SK-N-SH treated with all-trans-retinoic acid at 6 μM for 48 hours (cell line): ENCODE results near the gene RAB11FIP4.

Experiments used
- ARNTL ChIP-seq: fragments of 450-650 bp; formaldehyde crosslinking; IDR thresholded peaks from 2 replicates; pipeline ENCODE4 v1.5.0; 2020; ENCODE audit warnings: low read depth, mild to moderate bottlenecking, moderate library complexity, borderline replicate concordance
- ESRRG ChIP-seq: fragments of 250-450 bp; sonication (Bioruptor Pico); IDR thresholded peaks from 2 replicates; pipeline ENCODE4 v1.6.1; 2021; ENCODE audit warnings: mild to moderate bottlenecking
- PPARA ChIP-seq: fragments of 250-450 bp; sonication (Bioruptor Pico); IDR thresholded peaks from 2 replicates; pipeline ENCODE4 v1.5.0; 2020; ENCODE audit warnings: mild to moderate bottlenecking, borderline replicate concordance
- SNAI2 ChIP-seq: fragments of 250-450 bp; sonication (Bioruptor Pico); IDR thresholded peaks from 2 replicates; pipeline ENCODE4 v1.5.0; 2020; ENCODE audit warnings: mild to moderate bottlenecking, moderate library complexity
- TOX ChIP-seq: fragments of 250-450 bp; sonication (Bioruptor Pico); IDR thresholded peaks from 2 replicates; pipeline ENCODE4 v1.8.0; 2021; ENCODE audit warnings: mild to moderate bottlenecking, moderate library complexity, borderline replicate concordance
- ZC3H10 ChIP-seq: fragments of 250-450 bp; sonication (Bioruptor Pico); IDR thresholded peaks from 2 replicates; pipeline ENCODE4 v1.5.1; 2021; ENCODE audit warnings: mild to moderate bottlenecking, moderate library complexity
- ZFP3 ChIP-seq: fragments of 250-450 bp; sonication (Bioruptor Pico); IDR thresholded peaks from 2 replicates; pipeline ENCODE4 v1.5.0; 2020; ENCODE audit warnings: mild to moderate bottlenecking, moderate library complexity
- ZFP30 ChIP-seq: fragments of 450-650 bp; formaldehyde crosslinking; IDR thresholded peaks from 2 replicates; pipeline ENCODE4 v1.5.0; 2022; ENCODE audit warnings: mild to moderate bottlenecking, moderate library complexity
- ZNF70 ChIP-seq: fragments of 450-650 bp; formaldehyde crosslinking; IDR thresholded peaks from 2 replicates; pipeline ENCODE4 v1.5.0; 2020; ENCODE audit warnings: mild to moderate bottlenecking, moderate library complexity
- TF ChIP-seq, protein P1 (sequence below): fragments of 250-450 bp; sonication (Bioruptor Pico); IDR thresholded peaks from 2 replicates; pipeline ENCODE4 v1.8.0; 2020; ENCODE audit warnings: mild to moderate bottlenecking, moderate library complexity, borderline replicate concordance

DNA sequence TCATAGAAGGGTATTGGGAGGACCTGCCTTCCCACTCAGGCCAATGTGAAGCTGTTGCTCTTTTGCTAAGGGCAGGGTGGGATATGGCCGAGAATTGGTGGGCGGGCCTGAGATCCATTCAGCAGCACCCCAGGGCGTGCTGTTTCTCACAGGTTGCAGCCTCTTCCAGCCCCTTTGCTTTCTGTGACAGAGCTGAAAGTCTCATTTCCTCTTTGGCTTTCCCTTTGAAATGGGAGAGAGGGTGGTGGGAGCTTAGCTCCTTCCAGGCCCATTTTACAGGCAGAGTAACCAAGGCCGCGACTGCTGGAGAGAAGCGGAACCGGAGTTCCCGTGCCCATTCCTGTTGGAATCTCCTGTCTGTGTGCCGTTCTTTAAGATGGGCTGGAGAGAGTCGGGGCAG, 183.0 kb downstream of the RAB11FIP4 start:
- no peak for TF ChIP-seq PPARA (CRISPR knock-in tag)
- TF ChIP-seq ESRRG: no peak
- no peak for TF ChIP-seq TOX (CRISPR knock-in tag)
- no peak for TF ChIP-seq ZFP30 (CRISPR knock-in tag)
- TF ChIP-seq, protein P1, sequence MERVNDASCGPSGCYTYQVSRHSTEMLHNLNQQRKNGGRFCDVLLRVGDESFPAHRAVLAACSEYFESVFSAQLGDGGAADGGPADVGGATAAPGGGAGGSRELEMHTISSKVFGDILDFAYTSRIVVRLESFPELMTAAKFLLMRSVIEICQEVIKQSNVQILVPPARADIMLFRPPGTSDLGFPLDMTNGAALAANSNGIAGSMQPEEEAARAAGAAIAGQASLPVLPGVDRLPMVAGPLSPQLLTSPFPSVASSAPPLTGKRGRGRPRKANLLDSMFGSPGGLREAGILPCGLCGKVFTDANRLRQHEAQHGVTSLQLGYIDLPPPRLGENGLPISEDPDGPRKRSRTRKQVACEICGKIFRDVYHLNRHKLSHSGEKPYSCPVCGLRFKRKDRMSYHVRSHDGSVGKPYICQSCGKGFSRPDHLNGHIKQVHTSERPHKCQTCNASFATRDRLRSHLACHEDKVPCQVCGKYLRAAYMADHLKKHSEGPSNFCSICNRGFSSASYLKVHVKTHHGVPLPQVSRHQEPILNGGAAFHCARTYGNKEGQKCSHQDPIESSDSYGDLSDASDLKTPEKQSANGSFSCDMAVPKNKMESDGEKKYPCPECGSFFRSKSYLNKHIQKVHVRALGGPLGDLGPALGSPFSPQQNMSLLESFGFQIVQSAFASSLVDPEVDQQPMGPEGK (CRISPR knock-in tag): no peak
- no peak for TF ChIP-seq ZFP3 (CRISPR knock-in tag)
- no peak for TF ChIP-seq SNAI2 (CRISPR knock-in tag)
- TF ChIP-seq ZC3H10 (CRISPR knock-in tag): no peak
- no peak for TF ChIP-seq ARNTL (CRISPR knock-in tag)
- no peak for TF ChIP-seq ZNF70 (CRISPR knock-in tag)
